A673 (cell line): Measurements from ENCODE around the gene BCL2. TPM values are rescaled to one million over a fixed set of nuclear protein-coding genes. Genes with fewer than 3 reads are reported as not detected.

Source experiments
- BruUV-seq: library from RNA; stranded (reverse); fragments of 400-500 nt; replicated peaks from 2 replicates; lab custom pipeline; 2021; lab: Mats Ljungman, UMichigan
- CTCF ChIA-PET: fragments of 300-600 bp; sonication (Branson Sonifier 250); formaldehyde crosslinking; loops from one replicate; lab custom pipeline; 2022; ENCODE audit warnings: antibody characterized with exemption; lab: Charles Lee
- POLR2A ChIA-PET: fragments of 300-600 bp; sonication (Branson Sonifier 250); formaldehyde crosslinking; loops from one replicate; lab custom pipeline; 2022; ENCODE audit warnings: antibody characterized with exemption; ENCODE audit not compliant: low non-redundant PET; lab: Charles Lee
- DNase-seq: peaks from one replicate; pipeline ENCODE4 v3.0.0-alpha.2; 2015; ENCODE audit warnings: low spot score
- H3K27ac ChIP-seq: fragments of 200-600 bp; sonication (generic); 2 replicates; pipeline ENCODE4 v1.5.1; 2016; ENCODE audit warnings: mixed run types, low read depth, mild to moderate bottlenecking, mixed read lengths, antibody characterized with exemption, low read length; ENCODE audit not compliant: poor library complexity, severe bottlenecking
- H3K27me3 ChIP-seq: fragments of 200-600 bp; sonication (generic); replicated peaks from 2 replicates; pipeline ENCODE4 v1.6.1; 2017; ENCODE audit warnings: mixed run types, low read depth, mild to moderate bottlenecking, mixed read lengths, antibody characterized with exemption, low read length; ENCODE audit not compliant: insufficient read depth, poor library complexity
- H3K36me3 ChIP-seq: fragments of 200-600 bp; sonication (generic); 2 replicates; pipeline ENCODE4 v1.6.1; 2016; ENCODE audit warnings: mixed run types, mild to moderate bottlenecking, mixed read lengths, antibody characterized with exemption, low read length; ENCODE audit not compliant: insufficient read depth, poor library complexity, severe bottlenecking
- H3K4me1 ChIP-seq: fragments of 200-600 bp; sonication (generic); 2 replicates; pipeline ENCODE4 v1.6.1; 2017; ENCODE audit warnings: mixed run types, mild to moderate bottlenecking, mixed read lengths, antibody characterized with exemption, low read length; ENCODE audit not compliant: insufficient read depth, poor library complexity, severe bottlenecking
- H3K4me3 ChIP-seq: fragments of 200-600 bp; sonication (generic); 2 replicates; pipeline ENCODE4 v1.5.1; 2016; ENCODE audit warnings: low read depth, mixed run types, mild to moderate bottlenecking, mixed read lengths, low read length; ENCODE audit not compliant: poor library complexity, severe bottlenecking
- H3K9me3 ChIP-seq: fragments of 200-600 bp; sonication (generic); 2 replicates; pipeline ENCODE4 v1.6.1; 2016; ENCODE audit warnings: mixed run types, low read depth, mild to moderate bottlenecking, mixed read lengths, antibody characterized with exemption, low read length; ENCODE audit not compliant: poor library complexity, severe bottlenecking
- CTCF ChIP-seq: fragments of 300-800, 200-600 bp; sonication (generic); conservative IDR thresholded peaks from 2 replicates; pipeline ENCODE4 v1.5.1; 2017; ENCODE audit warnings: low read depth, mild to moderate bottlenecking, antibody characterized with exemption, low read length, moderate library complexity, mixed read lengths
- EZH2 ChIP-seq: fragments of 200-600 bp; sonication (generic); IDR thresholded peaks from 2 replicates; pipeline ENCODE4 v1.6.1; 2017; ENCODE audit warnings: borderline replicate concordance, low read depth, mild to moderate bottlenecking, mixed read lengths, antibody characterized with exemption, low read length; ENCODE audit not compliant: poor library complexity, severe bottlenecking
- intact Hi-C: fragments of 100-400 bp; cut with micrococcal nuclease; formaldehyde crosslinking; loops from one replicate; pipeline ENCODE4 v1.10.0; 2022; ENCODE audit not compliant: unreplicated experiment
- total RNA-seq: library from RNA; stranded (reverse); gene quantifications from 2 replicates; pipeline ENCODE4 v1.2.3, GENCODE V29; 2021

Gene BCL2
- total RNA-seq, 1 experiment from 2014 or later: 24.9 TPM

GRCh38 chr18:63356272-63356896, 36.8 kb upstream of the BCL2 start:
- H3K27me3 ChIP-seq: no peaks in the 10 kb centered on the region
- POLR2A ChIA-PET: no interaction called here
- no TSS peak for BruUV-seq
- DNase-seq: no peak
- peaks cover 97% of the 10 kb centered on the region for H3K36me3 ChIP-seq
- no peaks in the 10 kb centered on the region for H3K9me3 ChIP-seq
- H3K4me1 ChIP-seq: peaks cover 5% of the 10 kb centered on the region
- peak overlapping the region; percentile 9 for H3K27ac ChIP-seq
- TF ChIP-seq EZH2 (no peak), CTCF (no peak)
- intact Hi-C loops: no loop called here
- CTCF ChIA-PET: no interaction called here
- no peak overlapping the region for H3K4me3 ChIP-seq

GRCh38 chr18:63350230-63350629, 30.7 kb upstream of the BCL2 start:
- Histone ChIP-seq H3K27me3 (no peaks in the 10 kb centered on the region), H3K27ac (peak overlapping the region; percentile 24), H3K9me3 (no peaks in the 10 kb centered on the region), H3K36me3 (peaks cover 100% of the 10 kb centered on the region), H3K4me3 (no peak overlapping the region), H3K4me1 (peaks cover 29% of the 10 kb centered on the region)
- no TSS peak for BruUV-seq
- ChIA-PET POLR2A (no interaction called here), CTCF (no interaction called here)
- intact Hi-C loops: no loop called here
- DNase-seq: no peak
- no peak for TF ChIP-seq CTCF

- peaks cover 100% of the 10 kb centered on the region for H3K36me3 ChIP-seq
- TF ChIP-seq CTCF (no peak), EZH2 (no peak)
- intact Hi-C loops: loop anchor here (10.0 kb wide), 1 partner anchor 156 kb away; no protein-coding TSS in a partner anchor
Measured at GRCh38 chr18:63348508-63349136, 29.1 kb upstream of the BCL2 start.

More at GRCh38 chr18:63348508-63349136, 29.1 kb upstream of the BCL2 start:
- no peaks in the 10 kb centered on the region for H3K27me3 ChIP-seq
- peaks cover 37% of the 10 kb centered on the region for H3K4me1 ChIP-seq
- no peak overlapping the region for H3K27ac ChIP-seq
- ChIA-PET POLR2A (interaction anchor here (0.7 kb wide), 1 partner anchor 43 kb away, joined by 11 read pairs; no protein-coding TSS in a partner anchor), CTCF (no interaction called here)
- no TSS peak for BruUV-seq
- no peak for DNase-seq
- no peaks in the 10 kb centered on the region for H3K9me3 ChIP-seq
- no peak overlapping the region for H3K4me3 ChIP-seq
